Head of caudate nucleus (tissue), 42 donors: ENCODE data around the gene ANO4.

Experiments used
- DNase-seq, 42 donors: peaks; one replicate each; pipeline versions ENCODE4 v3.0.0 to v3.0.0-alpha.2; 2020 to 2021; ENCODE audit warnings: mixed read lengths in 7 of 42
- intact Hi-C: fragments of 100-400 bp; cut with DNase I; formaldehyde crosslinking; loops from one replicate; pipeline ENCODE4 v1.15.0; 2022

The ANO4 gene

DNA sequence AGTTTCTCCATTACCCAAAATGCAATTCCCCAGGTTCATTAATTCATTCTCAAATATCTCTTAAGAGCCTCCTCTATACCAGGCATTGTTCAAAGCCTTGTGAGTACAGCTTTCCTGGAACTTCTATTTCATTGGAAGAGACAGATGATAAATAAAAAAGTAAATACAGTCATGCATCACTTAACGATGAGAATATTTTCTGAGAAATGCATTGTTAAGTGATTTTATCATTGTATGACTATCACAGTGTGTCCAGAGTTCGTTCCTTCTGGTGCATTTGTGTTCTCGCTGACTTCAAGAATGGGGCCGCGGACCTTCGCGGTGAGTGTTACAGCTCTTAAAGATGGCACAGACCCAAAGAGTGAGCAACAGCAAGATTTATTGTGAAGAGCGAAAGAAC lies 66.0 kb downstream of the ANO4 start:
- no peak for DNase-seq
- intact Hi-C loops, result no loop called here

DNA sequence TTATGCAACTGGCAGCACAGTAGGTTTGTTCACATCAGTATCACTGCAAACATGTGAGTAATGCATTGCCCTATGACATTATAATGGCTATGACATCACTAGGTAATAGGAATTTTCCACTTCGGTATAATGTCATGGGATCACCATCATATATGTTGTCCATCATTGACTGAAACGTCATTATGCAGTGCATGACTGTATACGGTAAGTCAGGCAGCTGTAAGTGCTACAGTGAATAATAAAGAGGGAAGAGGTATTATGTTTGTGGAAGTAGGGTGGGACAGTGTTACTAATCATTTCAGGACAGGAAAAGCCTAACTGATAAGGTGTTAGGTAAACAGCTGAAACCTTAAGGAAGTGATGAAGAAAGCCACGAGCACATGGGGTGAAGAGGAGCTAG lies 68.1 kb downstream of the ANO4 start:
- DNase-seq, result no peak
- intact Hi-C loops, result no loop called here

DNA sequence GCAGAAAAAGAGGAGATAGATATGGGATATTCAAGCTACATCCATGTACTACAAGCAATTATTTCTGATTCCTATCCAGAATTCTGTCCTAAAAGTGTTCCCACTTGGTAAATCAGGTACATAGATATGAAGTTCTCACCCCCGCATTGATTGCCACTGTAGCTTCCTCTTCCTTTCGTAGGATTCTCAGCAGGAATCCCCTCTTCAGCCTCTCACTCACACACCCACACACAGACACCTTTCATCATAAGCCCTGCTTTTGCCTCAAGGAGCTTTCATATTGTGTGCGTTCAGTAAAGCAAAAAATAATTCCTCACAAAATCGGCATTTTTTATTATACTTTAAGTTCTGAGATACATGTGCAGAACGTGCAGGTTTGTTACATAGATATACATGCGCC lies 69.8 kb downstream of the ANO4 start:
- intact Hi-C loops, result no loop called here
- DNase-seq, result peak in 13 of 42 donors; percentile 5 to 58 (median 19)

DNA sequence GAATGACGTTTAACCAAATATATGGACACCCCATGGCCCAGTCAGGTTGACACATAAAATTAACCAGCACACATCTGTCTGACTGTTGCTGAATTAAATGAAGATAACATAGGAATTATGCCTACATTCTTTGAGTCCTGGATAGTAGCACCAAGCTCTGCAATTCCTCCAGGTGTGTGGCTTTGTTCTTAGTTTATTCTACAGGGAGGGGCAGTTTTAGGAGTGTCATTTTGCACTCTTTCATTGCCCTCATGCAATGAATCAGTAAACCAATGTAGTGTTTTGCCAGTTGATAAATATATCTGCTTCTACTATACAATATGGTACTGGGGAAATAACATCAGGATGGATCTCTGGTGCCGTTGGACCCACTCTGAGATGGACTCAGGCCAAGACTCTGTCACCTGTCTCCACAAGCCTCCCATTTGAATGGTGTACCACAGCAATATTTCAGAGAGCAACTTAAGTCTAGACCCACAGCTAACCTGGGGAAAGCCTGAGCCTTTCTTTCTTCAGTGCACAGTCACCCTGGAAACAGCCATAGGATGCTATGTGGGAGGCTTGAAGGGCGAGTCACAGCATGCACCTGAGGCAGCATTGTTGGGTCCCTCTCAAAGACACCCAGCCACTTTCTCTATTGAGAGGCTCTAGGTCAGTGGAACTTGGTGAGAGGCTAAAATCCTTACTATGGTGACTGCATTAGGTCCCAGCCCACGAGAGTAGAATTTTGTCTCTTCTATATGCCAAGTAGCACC lies 73.2 kb downstream of the ANO4 start:
- intact Hi-C loops, result no loop called here
- no peak for DNase-seq

DNA sequence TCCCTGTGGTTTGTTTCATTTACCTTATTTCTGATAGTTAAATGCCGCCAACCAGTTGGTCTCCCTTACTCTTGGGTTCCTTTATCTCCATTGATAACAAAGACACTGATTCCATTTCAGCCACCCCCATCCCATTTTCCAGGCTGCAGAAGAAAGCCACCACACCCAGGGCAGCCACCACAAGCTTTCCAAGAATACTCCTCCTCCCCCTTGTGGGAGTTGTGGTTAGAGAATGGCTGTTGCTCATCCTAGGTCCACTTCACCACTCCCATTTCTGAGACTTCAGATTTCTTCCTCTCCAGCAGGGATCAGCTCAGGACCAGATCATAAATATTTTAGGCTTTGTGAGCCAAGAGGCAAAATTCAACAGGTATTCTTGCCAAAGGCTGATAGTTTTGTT lies 73.9 kb downstream of the ANO4 start:
- DNase-seq, result no peak
- intact Hi-C loops, result no loop called here

DNA sequence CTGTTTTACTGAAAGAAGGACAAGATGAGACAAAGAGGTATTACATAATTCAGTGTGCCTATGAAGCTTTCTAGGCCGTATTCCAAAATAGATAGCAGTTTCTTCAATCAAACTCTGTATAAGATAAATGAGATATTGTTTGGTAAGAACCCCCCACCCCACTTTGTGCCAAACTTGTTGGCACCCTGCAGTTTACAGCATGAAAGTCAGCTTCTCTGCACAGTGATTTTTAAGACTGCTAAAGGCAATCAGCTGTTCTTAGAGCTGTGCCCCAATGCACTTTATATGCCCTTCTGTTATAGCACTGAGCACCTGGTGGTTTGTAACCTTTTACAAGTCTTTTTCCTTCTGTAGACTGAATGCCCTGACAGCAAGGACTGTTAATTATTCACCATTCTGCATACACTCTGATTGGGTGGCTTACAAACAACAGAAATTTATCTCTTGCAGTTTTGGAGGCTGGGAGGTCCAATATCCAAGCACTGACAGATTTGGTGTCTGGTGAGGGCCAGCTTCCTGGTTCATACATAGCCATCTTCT lies 76.7 kb downstream of the ANO4 start:
- DNase-seq, result no peak
- intact Hi-C loops, result no loop called here

DNA sequence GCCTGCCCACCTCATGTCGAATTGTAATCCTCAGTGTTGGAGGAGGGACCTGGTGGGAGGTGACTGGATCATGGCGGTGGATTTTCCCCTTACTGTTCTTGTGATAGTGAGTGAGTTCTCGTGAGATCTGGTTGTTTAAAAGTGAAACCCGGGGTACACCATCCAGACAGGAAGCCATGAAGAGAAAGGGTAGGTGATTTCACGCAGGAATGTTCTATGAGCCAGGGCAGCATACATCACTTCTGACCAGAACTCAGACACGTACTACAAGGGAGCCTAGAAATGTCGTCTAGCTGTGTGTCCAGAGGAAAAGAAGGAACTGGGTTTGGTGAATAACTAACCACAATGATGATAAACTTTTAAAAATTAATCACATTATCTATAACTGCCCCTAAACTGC lies 80.6 kb downstream of the ANO4 start:
- intact Hi-C loops, result no loop called here
- no peak for DNase-seq

DNA sequence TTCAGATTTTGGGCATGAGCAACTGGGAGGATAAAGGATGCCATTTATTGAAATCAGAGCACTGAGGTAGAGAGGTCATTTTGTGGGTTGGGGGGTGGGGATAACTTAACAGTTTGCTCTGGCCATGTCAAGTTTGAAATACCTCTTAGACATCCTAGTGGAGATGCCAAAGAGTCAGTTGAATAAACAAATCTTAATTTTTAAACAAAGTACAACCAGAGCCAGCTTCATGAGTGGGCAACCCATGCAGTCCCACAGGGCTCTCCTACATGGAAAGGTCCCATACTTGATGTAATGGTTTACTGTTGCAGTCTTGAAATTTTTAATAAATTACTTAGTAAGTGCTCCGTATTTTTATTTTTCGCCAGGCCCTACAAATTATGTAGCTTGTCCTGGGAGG lies 81.2 kb downstream of the ANO4 start:
- intact Hi-C loops, result no loop called here
- DNase-seq, result no peak

DNA sequence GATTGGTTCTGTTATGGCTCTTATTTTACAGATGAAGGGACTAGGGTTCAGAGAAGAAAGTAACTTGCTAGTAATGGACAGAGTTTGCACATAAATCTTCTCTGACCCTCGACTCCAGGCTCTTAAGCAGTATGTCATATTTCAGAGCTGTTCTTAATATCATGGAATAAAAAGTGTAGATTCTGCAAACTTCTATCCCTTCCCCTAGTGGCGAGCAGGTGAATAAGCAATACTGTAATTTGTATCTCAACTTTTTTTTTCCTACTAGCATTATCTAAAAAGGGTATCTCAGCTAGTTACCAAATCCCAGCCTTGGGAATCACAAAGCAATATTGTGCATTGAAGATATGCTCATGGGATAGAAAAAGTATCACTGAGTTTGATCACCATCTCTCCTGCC lies 83.2 kb downstream of the ANO4 start:
- intact Hi-C loops, result no loop called here
- no peak for DNase-seq

DNA sequence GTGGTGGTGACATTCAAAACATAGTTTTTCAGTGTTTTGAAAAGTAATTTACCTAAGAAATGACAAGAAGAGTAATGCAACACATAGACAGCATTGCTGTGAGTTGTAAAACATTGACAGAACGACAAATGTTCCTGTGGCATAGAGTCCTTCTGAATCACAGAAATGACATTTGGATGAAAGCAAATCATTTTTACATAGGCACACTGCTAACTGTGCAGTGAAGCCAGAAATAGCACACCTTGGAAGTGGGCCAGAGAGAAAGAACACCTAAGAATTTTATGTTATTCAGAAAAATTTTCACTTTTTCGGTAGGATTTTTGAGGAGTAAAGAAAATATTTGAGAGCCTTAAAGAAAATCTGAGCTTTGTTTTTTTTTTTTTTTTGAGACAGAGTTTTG lies 100.6 kb downstream of the ANO4 start:
- DNase-seq, result peak in 16 of 42 donors; percentile 7 to 72 (median 32)
- intact Hi-C loops, result no loop called here

DNA sequence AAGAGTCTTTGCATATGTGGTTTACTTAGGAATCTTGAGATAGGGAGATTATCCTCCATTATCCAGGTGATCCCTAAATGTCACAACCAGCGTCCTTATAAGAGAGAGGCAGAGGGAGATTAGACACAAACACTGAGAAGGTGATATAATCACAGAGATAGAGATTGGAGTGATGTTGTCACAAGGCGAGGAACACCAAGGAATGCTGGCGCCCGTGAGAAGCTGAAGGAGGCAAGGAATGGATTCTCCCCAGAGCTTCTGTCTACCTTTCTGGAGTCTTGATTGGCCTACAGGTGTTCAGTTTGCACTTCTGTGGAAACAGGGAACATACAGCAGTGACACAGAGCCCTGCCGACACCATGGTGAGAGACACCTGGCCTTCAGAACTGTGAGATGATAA lies 101.6 kb downstream of the ANO4 start:
- intact Hi-C loops, result no loop called here
- DNase-seq, result no peak

DNA sequence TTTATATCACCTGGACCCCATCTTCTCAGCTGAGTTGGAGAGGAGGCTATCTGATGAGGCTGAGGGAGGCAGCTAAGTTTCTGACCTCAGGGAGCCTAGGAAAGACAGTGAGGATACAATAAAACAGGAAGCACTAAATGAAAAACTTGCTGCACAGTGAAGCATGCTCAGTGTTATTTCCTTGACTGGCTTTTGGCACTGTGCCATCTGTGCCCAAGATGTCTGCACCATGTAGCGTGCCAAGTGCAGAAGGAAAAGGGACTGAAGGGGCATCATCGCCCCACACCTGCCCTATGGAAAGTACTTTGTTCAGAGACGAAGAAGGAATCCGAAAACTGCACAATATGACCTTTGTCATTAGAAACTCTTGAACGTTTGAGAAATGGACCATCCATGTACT lies 102.7 kb downstream of the ANO4 start:
- DNase-seq, result peak in 2 of 42 donors; percentile 7 to 49

DNA sequence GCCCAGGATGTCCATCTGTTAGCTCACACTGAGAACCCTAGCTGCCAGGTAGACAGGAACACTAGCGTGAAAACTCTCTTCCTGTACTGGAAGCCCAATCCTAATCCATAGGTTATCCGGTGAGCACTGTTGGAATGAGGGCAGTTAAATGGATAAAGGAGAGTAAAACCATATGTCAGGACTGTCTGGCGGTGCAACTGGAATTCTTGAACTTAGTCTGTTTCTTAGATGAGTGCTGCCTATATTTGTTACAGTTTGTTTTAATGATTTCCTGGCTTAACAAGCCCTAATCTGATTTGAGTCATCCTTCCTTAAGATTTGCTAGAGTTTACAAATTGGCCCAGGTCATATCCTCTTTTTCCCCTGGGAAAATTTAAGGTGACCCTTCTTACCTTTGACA lies 104.7 kb downstream of the ANO4 start:
- intact Hi-C loops, result no loop called here
- DNase-seq, result no peak

More for the DNA sequence above, 102.7 kb downstream of the ANO4 start:
- intact Hi-C loops, result no loop called here

DNA sequence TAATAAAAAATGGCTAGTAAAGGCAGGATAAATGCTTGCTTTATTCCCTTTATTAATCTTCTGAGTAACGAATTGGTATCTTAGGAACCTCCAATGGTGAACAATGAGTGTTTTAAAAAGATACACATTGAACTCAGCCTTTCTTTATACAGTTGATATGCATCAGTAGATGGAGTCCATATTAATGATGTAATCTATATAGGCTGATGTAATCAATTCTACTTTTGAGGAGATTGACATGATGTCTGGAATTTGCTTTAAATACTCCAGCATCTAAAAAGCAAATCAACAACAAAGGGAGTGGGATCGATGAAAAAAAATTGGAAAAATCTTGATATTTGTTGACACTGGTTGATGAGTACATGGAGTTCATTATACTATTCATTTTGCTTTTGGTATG lies 106.2 kb downstream of the ANO4 start:
- no peak for DNase-seq
- intact Hi-C loops, result no loop called here

DNA sequence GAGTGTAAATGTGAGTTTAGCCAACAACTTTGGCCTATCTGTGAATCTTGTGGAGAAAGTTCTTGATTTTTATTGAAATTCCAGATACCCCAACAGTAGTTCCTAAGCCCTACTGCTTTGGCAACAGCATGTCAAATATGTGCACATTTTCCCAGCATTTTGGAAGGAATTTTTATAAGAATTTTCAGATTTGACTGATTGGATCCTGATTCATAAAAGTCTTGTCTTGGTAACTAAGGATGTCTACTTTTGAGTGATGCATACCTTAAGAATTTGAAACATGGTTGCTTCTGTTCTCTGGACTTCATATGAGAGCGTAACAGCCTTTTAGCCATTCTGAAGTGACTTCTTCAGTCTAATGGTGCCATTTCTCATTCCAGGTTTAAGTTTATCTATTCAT lies 106.7 kb downstream of the ANO4 start:
- intact Hi-C loops, result no loop called here
- no peak for DNase-seq

DNA sequence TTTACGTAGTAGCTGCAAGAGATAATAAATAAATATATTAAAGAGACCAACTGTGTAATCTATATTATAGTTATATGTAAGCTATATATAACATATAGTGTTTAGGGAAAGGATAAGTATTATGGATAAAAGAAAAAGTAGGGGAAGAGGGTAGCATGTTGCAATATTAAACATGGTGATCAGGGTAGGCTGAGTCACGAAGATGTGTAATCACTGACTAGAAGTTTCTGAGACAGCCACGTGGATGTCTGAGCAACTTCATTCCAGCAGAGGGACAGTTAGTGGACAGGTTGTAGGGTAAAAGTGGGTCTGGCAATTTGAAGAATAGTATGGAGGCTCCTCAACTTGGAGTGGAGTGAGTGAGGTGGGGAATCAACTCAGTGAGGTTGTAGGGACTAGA lies 109.7 kb downstream of the ANO4 start:
- no peak for DNase-seq
- intact Hi-C loops, result no loop called here

DNA sequence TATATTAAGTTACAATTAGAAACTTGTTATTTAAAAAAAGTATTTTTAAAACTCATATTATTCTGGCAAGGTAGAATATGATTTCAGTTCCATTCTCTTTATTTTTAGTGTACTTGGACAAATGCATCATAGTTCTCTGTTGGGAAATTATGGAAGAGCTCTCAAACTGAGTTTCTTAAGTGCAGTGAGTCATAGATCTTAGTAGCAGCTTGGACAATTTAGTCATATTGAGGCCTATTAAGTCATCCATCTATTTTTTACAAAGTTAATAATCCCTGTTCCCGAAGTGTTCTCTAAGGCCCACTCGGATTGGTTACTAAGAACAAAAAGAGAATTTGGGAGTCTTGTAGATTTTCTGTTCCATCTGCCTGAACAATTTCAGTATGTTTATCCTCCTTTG lies 113.9 kb downstream of the ANO4 start:
- DNase-seq, result no peak
- intact Hi-C loops, result no loop called here

DNA sequence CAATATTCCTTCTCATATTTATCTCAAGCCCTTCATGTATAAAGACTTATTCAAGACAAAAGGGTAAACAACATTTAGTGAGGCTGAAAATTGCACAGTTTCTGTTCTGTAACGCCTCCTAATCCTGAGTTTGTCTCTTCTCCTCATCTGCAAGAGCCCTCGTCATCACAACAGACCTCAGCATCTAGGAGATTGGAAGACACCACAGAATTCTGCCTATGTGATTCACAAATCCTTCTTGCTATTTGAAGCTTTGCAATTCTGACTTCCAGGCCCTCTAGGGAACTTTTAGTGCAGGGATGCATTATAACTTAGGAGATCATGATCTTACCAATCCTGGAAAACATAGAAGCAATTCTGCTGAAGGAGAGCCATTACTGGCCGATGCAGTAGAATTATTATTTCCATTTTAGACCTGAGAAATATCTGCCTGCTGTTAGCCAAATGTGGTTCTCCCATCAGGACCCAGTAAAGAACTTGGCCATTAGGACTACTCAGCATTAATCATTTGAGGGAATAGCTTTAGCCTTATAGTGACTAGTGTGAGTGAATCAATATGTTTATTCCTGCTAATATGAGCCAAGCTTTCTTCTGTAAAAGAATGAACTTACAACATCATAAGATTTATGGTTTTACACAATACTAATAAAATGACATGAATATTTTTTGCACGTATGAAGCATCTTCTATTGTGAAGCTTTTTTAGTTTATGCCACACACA lies 119.5 kb downstream of the ANO4 start:
- no peak for DNase-seq
- intact Hi-C loops, result no loop called here

DNA sequence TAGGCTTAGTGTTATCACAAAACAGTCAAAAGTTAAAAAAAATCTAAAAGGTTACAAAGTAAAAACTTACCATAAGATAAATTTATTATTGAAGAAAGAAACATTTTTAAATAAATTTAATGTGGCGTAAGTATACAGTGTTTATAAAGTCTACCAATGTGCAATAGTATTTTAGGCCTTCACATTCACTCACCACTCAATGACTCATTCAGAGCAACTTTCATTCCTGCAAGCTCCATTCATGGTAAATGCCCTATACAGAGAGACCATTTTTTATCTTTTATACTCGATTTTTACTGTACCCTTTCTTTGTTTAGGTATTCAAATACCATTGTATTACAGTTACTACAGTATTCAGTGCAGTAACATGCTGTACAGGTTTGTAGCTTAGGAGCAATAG lies 124.5 kb downstream of the ANO4 start:
- intact Hi-C loops, result no loop called here
- no peak for DNase-seq

DNA sequence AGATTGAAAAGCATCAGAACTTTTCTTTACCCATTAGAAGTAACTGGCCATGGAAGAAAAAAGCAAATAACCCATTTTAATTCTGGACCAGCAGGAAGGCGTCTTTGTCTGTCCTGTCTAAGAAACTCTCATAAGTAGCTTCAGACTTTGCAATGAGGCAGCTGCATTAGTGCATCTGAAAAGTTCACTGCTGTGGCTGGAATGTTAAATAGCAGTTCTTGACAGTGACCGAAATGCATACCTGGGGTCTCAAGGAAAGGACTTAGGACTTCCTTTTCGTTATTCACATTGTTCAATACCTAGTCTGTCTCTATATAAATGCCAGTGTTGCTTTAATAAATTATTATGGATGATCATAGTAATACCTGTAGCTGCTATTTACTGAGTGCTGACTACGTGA lies 125.9 kb downstream of the ANO4 start:
- intact Hi-C loops, result no loop called here
- DNase-seq, result no peak
